Omental fat pad (tissue), 4 donors: ENCODE results near the gene SLC6A1. TPM values are rescaled to one million over a fixed set of nuclear protein-coding genes. Genes with fewer than 3 reads are reported as not detected.

Experiments used
- ATAC-seq: fragments of 150-250 bp; one replicate; pipeline ENCODE4 v1.9.1; 2016; ENCODE audit warnings: mild to moderate bottlenecking, moderate library complexity; ENCODE audit not compliant: low FRiP score
- DNase-seq: peaks from one replicate; pipeline ENCODE4 v3.0.0-alpha.2; 2019; ENCODE audit warnings: low spot score
- CTCF ChIP-seq, 3 donors: fragments of 450-650 bp; IDR thresholded peaks; one replicate each; pipeline ENCODE4 v1.5.1; 2016 to 2017; ENCODE audit warnings: antibody characterized with exemption in 3 of 3, mild to moderate bottlenecking in 3 of 3, moderate library complexity in 2 of 3
- total RNA-seq, 4 donors: library from RNA; depleted of rRNA; stranded (reverse); fragments of >200 nt; gene quantifications; one replicate each; pipeline ENCODE4 v1.1.0, GENCODE V29; 2016

SLC6A1 gene
- total RNA-seq, 4 donors from 2014 or later, result 0.09 to 2.0 (median 0.49) TPM

GRCh38 chr3:10975695-10976234 is 16.8 kb upstream of the SLC6A1 start:
- no peak for DNase-seq
- ATAC-seq, result no peak
- TF ChIP-seq CTCF (IDR thresholded peaks at IDR 0.05), result no peak

GRCh38 chr3:10976770-10977169 is 15.8 kb upstream of the SLC6A1 start:
- ATAC-seq (no peak), DNase-seq (no peak)
- no peak for TF ChIP-seq CTCF (IDR thresholded peaks at IDR 0.05)

- TF ChIP-seq CTCF (IDR thresholded peaks at IDR 0.05), result no peak
- DNase-seq, result no peak
- ATAC-seq, result no peak
Measured at GRCh38 chr3:10977892-10978510, 14.5 kb upstream of the SLC6A1 start.

- ATAC-seq (no peak), DNase-seq (no peak)
- no peak for TF ChIP-seq CTCF (IDR thresholded peaks at IDR 0.05)
Measured at GRCh38 chr3:10978956-10979355, 13.6 kb upstream of the SLC6A1 start.

- no peak for ATAC-seq
- DNase-seq, result no peak
- TF ChIP-seq CTCF (IDR thresholded peaks at IDR 0.05), result no peak
Measured at GRCh38 chr3:10980312-10980711, 12.2 kb upstream of the SLC6A1 start.

GRCh38 chr3:10981031-10981430 is 11.5 kb upstream of the SLC6A1 start:
- ATAC-seq, result no peak
- DNase-seq, result no peak
- TF ChIP-seq CTCF (IDR thresholded peaks at IDR 0.05), result no peak

- no peak for TF ChIP-seq CTCF (IDR thresholded peaks at IDR 0.05)
- DNase-seq (no peak), ATAC-seq (no peak)
Measured at GRCh38 chr3:10981961-10982360, 10.6 kb upstream of the SLC6A1 start.
